Measurements from ENCODE around the gene IBA57. TPM values are rescaled to one million over a fixed set of nuclear protein-coding genes. Genes with fewer than 3 reads are reported as not detected.

Gene IBA57
- total RNA-seq, 1 donor from 2014 or later, result 7.7 TPM

DNA sequence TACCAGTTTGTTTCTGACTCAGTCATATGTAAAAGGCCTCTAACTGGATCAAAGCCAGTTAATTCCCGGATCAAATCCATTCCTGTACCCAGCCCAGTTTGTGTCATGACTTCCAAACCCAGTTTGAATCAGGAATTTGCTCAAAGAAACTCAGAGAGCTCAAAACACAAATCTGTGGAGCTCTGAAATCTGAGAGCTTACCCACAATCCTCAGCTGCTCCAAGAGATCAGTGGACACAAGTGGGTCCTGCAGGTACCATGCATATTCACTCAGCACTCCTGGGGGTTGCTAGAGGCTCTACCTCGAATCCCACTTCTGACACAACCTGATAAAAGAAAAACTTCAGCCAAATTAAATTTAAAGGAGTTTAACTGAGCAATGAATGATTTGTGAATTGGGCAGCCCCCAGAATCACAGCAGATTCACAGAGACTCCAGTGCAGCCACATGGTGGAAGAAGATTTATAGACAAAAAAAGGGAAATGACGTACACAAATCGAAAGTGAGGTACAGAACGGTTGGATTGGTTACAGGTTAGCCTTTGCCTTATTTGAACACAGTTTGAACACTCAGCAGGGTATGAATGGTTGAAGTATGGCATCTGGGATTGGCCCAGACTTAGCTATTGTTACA, 44.6 kb upstream of the IBA57 start:
- Mint-ChIP-seq H3K36me3 (ENCODE audit: unreplicated experiment) (peaks cover 8% of the 10 kb centered on the region), H3K4me1 (ENCODE audit: low read depth, unreplicated experiment) (no peaks in the 10 kb centered on the region), H3K4me3 (ENCODE audit: unreplicated experiment) (no peak overlapping the region), H3K27me3 (ENCODE audit: unreplicated experiment) (no peaks in the 10 kb centered on the region), H3K9me3 (ENCODE audit: unreplicated experiment) (peaks cover 2% of the 10 kb centered on the region), H3K27ac (ENCODE audit: unreplicated experiment) (no peak overlapping the region)
- DNase-seq, result no peak
- TF ChIP-seq, protein P1, sequence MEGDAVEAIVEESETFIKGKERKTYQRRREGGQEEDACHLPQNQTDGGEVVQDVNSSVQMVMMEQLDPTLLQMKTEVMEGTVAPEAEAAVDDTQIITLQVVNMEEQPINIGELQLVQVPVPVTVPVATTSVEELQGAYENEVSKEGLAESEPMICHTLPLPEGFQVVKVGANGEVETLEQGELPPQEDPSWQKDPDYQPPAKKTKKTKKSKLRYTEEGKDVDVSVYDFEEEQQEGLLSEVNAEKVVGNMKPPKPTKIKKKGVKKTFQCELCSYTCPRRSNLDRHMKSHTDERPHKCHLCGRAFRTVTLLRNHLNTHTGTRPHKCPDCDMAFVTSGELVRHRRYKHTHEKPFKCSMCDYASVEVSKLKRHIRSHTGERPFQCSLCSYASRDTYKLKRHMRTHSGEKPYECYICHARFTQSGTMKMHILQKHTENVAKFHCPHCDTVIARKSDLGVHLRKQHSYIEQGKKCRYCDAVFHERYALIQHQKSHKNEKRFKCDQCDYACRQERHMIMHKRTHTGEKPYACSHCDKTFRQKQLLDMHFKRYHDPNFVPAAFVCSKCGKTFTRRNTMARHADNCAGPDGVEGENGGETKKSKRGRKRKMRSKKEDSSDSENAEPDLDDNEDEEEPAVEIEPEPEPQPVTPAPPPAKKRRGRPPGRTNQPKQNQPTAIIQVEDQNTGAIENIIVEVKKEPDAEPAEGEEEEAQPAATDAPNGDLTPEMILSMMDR (IDR thresholded peaks at IDR 0.05; ENCODE audit: partially characterized antibody, unreplicated experiment), result no peak

GRCh38 chr1:228122921-228123441, 42.6 kb upstream of the IBA57 start:
- Mint-ChIP-seq H3K4me3 (ENCODE audit: unreplicated experiment) (no peak overlapping the region), H3K27ac (ENCODE audit: unreplicated experiment) (no peak overlapping the region), H3K4me1 (ENCODE audit: low read depth, unreplicated experiment) (no peaks in the 10 kb centered on the region), H3K36me3 (ENCODE audit: unreplicated experiment) (peaks cover 7% of the 10 kb centered on the region), H3K27me3 (ENCODE audit: unreplicated experiment) (no peaks in the 10 kb centered on the region), H3K9me3 (ENCODE audit: unreplicated experiment) (no peaks in the 10 kb centered on the region)
- TF ChIP-seq, protein P1 (IDR thresholded peaks at IDR 0.05; ENCODE audit: partially characterized antibody, unreplicated experiment), result no peak
- no peak for DNase-seq

DNA sequence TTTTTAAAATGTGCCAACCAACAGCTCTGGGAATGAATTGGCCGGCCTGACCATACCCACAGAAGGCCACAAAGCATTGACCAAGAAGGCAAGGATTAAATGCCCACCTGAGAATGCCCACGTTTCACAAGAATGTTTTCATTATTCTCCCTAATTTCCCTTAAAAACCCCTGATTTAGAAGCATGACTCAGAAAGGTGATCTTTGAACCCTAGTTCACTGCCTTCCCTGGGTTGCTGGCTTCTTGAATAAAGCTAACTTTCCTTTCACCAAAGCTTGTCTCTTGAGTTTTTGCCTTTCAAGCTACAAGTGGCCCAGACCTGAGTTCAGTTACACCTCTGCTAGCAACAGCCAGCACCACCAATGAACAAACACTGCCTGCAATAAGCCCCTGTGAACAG, 42.1 kb upstream of the IBA57 start:
- DNase-seq, result no peak
- Mint-ChIP-seq H3K4me3 (ENCODE audit: unreplicated experiment) (no peak overlapping the region), H3K36me3 (ENCODE audit: unreplicated experiment) (peaks cover 4% of the 10 kb centered on the region), H3K27ac (ENCODE audit: unreplicated experiment) (no peak overlapping the region), H3K4me1 (ENCODE audit: low read depth, unreplicated experiment) (no peaks in the 10 kb centered on the region), H3K27me3 (ENCODE audit: unreplicated experiment) (peaks cover 2% of the 10 kb centered on the region), H3K9me3 (ENCODE audit: unreplicated experiment) (no peaks in the 10 kb centered on the region)
- TF ChIP-seq, protein P1 (IDR thresholded peaks at IDR 0.05; ENCODE audit: partially characterized antibody, unreplicated experiment), result no peak

- Mint-ChIP-seq H3K27ac (ENCODE audit: unreplicated experiment) (no peak overlapping the region), H3K4me3 (ENCODE audit: unreplicated experiment) (no peak overlapping the region), H3K27me3 (ENCODE audit: unreplicated experiment) (peaks cover 2% of the 10 kb centered on the region), H3K4me1 (ENCODE audit: low read depth, unreplicated experiment) (no peaks in the 10 kb centered on the region), H3K36me3 (ENCODE audit: unreplicated experiment) (no peaks in the 10 kb centered on the region), H3K9me3 (ENCODE audit: unreplicated experiment) (no peaks in the 10 kb centered on the region)
- DNase-seq, result no peak
- TF ChIP-seq, protein P1 (IDR thresholded peaks at IDR 0.05; ENCODE audit: partially characterized antibody, unreplicated experiment), result no peak
Measured at GRCh38 chr1:228125185-228125584, 40.4 kb upstream of the IBA57 start.

DNA sequence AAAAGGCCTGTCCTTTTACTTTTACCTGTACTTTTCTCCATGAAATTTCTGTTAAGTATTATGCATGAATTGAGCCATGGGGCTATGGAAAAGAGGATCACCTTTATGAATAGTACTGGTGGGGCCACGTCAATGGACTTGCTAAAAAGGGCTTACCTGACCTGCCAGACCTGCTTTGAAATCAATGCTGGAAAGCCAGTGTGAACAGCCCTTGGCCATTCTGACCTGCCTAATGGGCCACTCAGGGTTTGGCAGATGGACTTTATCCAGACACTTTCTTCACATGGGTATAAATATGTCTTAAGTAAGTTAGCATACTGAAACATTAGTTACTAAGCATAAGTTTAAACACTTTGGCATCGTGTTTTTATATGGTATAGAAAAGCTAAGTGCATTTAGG, 33.8 kb upstream of the IBA57 start:
- no peak overlapping the region for H3K27ac Mint-ChIP-seq (ENCODE audit: unreplicated experiment)
- no peak for DNase-seq
- H3K27me3 Mint-ChIP-seq (ENCODE audit: unreplicated experiment), result peaks cover 6% of the 10 kb centered on the region
- H3K9me3 Mint-ChIP-seq (ENCODE audit: unreplicated experiment), result no peaks in the 10 kb centered on the region
- no peaks in the 10 kb centered on the region for H3K4me1 Mint-ChIP-seq (ENCODE audit: low read depth, unreplicated experiment)
- no peak overlapping the region for H3K4me3 Mint-ChIP-seq (ENCODE audit: unreplicated experiment)
- TF ChIP-seq, protein P1 (IDR thresholded peaks at IDR 0.05; ENCODE audit: partially characterized antibody, unreplicated experiment), result no peak
- no peaks in the 10 kb centered on the region for H3K36me3 Mint-ChIP-seq (ENCODE audit: unreplicated experiment)

All from glutamatergic neuron (in vitro differentiated cells).